ENCODE measurements around the gene HOGA1.
"Not testable (repeated sequence)": the region's sequence is repeated elsewhere in the genome, so short reads cannot be mapped to it uniquely, and the experiment has no call there.

HOGA1 gene

DNA sequence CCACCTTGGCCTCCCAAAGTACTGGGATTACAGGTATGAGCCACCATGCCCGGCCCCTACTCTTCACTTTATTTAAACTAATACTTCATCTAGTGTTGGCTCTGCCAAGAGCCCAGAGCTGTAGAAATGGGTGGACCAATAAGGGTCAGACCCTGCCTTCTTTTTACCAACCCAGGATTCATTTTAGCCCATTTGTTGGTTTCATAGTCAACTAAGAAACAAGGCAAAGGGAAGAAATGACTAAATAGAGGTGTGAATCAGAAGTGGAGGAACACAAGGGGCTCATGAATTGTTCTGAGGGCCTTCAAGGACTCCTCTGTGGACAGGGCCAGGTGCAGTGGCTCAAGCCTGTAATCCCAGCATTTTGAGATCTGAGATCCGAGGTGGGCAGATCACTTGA is 10.5 kb upstream of the HOGA1 start:
- Histone ChIP-seq H3K36me3 (replicated peaks; ENCODE audit: insufficient read depth, low read length) (no peaks in the 10 kb centered on the region), H3F3A (ENCODE audit: insufficient read depth, low read length) (no peaks in the 10 kb centered on the region), H3K9me2 (replicated peaks; ENCODE audit: insufficient read depth, low read length) (no peaks in the 10 kb centered on the region), H3K79me2 (ENCODE audit: low read length) (no peaks in the 10 kb centered on the region), H3K27me3 (replicated peaks; ENCODE audit: insufficient read depth, low read length) (no peaks in the 10 kb centered on the region), H2AFZ (ENCODE audit: low read length) (no peak overlapping the region), H3K27ac (ENCODE audit: low read length) (no peak overlapping the region), H4K20me1 (ENCODE audit: insufficient read depth, low read length) (no peaks in the 10 kb centered on the region), H3K4me3 (ENCODE audit: low read length) (no peak overlapping the region), H3K9me3 (replicated peaks; ENCODE audit: insufficient read depth, low read length) (no peaks in the 10 kb centered on the region), H3K4me2 (ENCODE audit: low read depth, low read length) (no peak overlapping the region), H3K9ac (ENCODE audit: low read length) (no peak overlapping the region), H3K4me1 (ENCODE audit: low read length) (no peaks in the 10 kb centered on the region)
- no peak for DNase-seq
- TF ChIP-seq, protein P1, sequence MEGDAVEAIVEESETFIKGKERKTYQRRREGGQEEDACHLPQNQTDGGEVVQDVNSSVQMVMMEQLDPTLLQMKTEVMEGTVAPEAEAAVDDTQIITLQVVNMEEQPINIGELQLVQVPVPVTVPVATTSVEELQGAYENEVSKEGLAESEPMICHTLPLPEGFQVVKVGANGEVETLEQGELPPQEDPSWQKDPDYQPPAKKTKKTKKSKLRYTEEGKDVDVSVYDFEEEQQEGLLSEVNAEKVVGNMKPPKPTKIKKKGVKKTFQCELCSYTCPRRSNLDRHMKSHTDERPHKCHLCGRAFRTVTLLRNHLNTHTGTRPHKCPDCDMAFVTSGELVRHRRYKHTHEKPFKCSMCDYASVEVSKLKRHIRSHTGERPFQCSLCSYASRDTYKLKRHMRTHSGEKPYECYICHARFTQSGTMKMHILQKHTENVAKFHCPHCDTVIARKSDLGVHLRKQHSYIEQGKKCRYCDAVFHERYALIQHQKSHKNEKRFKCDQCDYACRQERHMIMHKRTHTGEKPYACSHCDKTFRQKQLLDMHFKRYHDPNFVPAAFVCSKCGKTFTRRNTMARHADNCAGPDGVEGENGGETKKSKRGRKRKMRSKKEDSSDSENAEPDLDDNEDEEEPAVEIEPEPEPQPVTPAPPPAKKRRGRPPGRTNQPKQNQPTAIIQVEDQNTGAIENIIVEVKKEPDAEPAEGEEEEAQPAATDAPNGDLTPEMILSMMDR (IDR thresholded peaks at IDR 0.05; ENCODE audit: low read length) = no peak
- TF ChIP-seq EZH2phosphoT487 (IDR thresholded peaks at IDR 0.05; ENCODE audit: low read length) = no peak
- TF ChIP-seq EZH2 (optimal IDR thresholded peaks at IDR 0.05; ENCODE audit: low read depth, low read length) = no peak

DNA sequence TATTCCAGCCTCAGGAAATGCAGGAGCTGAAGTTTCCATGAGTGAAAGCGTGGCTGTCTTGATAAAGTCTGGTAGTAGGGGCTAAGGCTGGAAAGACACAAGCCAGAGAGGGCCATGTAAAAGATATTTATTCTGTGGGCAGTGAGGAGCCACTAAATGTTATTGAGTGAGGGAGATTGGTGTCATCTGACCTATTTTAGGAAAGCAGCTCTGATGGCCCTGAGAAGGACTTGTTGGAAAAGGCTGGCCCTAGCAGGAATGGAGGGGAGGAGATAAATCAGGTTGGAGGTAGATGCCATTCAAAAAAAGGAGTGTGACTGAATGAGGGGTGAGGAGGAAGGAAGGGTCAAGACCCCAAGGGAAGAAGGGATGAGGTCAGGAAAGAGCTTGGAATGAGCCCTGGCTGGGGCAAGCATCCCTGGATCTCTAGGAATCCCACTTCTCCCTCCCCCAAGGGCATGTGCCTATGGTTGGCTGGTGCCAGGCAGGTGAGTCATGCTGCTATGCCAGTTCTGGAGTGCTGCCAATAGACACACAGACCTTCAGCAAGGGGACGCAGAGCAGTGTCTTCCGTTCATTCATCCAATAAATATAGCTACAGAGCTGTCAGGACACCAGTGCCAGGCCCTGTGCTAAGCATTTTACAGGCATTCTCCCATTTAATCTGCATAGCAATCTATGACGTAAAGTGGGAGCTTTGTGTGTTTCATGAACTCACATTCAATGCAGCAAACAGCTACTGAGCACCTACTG is 9.6 kb upstream of the HOGA1 start:
- DNase-seq = no peak
- Histone ChIP-seq H3F3A (ENCODE audit: insufficient read depth, low read length) (no peaks in the 10 kb centered on the region), H3K9ac (ENCODE audit: low read length) (no peak overlapping the region), H3K79me2 (ENCODE audit: low read length) (no peaks in the 10 kb centered on the region), H3K36me3 (replicated peaks; ENCODE audit: insufficient read depth, low read length) (no peaks in the 10 kb centered on the region), H4K20me1 (ENCODE audit: insufficient read depth, low read length) (no peaks in the 10 kb centered on the region), H3K27ac (ENCODE audit: low read length) (no peak overlapping the region), H3K4me1 (ENCODE audit: low read length) (no peaks in the 10 kb centered on the region), H2AFZ (ENCODE audit: low read length) (no peak overlapping the region), H3K4me2 (ENCODE audit: low read depth, low read length) (no peak overlapping the region), H3K27me3 (replicated peaks; ENCODE audit: insufficient read depth, low read length) (no peaks in the 10 kb centered on the region), H3K4me3 (ENCODE audit: low read length) (no peak overlapping the region), H3K9me3 (replicated peaks; ENCODE audit: insufficient read depth, low read length) (no peaks in the 10 kb centered on the region), H3K9me2 (replicated peaks; ENCODE audit: insufficient read depth, low read length) (no peaks in the 10 kb centered on the region)
- TF ChIP-seq, protein P1 (IDR thresholded peaks at IDR 0.05; ENCODE audit: low read length) = no peak

DNA sequence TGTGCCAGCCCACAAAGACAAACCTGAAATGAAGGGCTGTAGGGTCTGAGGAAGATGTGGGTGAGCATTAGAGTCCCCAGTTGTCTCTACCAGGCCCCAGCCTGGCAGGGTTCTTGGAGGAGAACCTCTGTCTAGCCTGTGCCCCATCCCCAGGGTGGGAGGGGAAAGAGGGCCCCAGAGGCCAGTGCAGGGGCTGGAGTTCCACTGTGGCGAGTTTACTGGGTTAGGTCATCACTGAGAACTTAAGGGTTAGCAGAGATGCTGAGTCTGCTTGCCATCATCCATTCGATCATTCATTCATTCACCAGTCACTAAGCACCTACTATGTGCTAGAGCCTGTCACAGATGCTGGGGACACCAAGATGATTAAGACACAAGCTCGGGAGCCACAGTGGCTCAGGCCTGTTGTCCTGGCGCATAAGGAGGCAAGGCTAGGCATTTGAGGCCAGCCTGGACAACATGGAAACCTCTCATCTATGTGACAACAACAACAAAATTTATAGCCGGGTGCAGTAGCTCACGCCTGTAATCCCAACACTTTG is 9.0 kb upstream of the HOGA1 start:
- Histone ChIP-seq H4K20me1 (ENCODE audit: insufficient read depth, low read length) (no peaks in the 10 kb centered on the region), H3K4me2 (ENCODE audit: low read depth, low read length) (no peak overlapping the region), H3K4me1 (ENCODE audit: low read length) (no peaks in the 10 kb centered on the region), H3K9ac (ENCODE audit: low read length) (no peak overlapping the region), H3K27me3 (replicated peaks; ENCODE audit: insufficient read depth, low read length) (no peaks in the 10 kb centered on the region), H2AFZ (ENCODE audit: low read length) (no peak overlapping the region), H3F3A (ENCODE audit: insufficient read depth, low read length) (no peaks in the 10 kb centered on the region), H3K36me3 (replicated peaks; ENCODE audit: insufficient read depth, low read length) (no peaks in the 10 kb centered on the region), H3K4me3 (ENCODE audit: low read length) (no peak overlapping the region), H3K79me2 (ENCODE audit: low read length) (no peaks in the 10 kb centered on the region), H3K9me3 (replicated peaks; ENCODE audit: insufficient read depth, low read length) (no peaks in the 10 kb centered on the region), H3K9me2 (replicated peaks; ENCODE audit: insufficient read depth, low read length) (no peaks in the 10 kb centered on the region), H3K27ac (ENCODE audit: low read length) (no peak overlapping the region)
- no peak for TF ChIP-seq EZH2 (optimal IDR thresholded peaks at IDR 0.05; ENCODE audit: low read depth, low read length)
- TF ChIP-seq, protein P1 (IDR thresholded peaks at IDR 0.05; ENCODE audit: low read length) = no peak
- TF ChIP-seq EZH2phosphoT487 (IDR thresholded peaks at IDR 0.05; ENCODE audit: low read length) = no peak
- DNase-seq = no peak

DNA sequence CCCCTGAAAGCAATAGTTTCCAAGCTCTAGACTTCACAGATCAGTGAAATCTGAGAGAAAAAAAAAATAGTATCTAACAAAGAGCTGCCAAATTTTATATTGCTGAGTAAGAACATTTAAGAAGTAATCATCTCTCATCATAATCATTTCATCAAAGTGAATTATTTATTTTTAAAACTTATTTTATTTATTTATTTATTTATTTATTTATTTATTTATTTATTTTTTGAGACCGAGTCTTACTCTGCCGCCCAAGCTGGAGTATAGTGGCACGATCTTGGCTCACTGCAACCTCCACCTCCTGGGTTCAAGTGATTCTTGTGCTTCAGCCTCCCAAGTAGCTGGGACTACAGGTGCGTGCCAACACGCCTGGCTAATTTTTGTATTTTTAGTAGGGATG is 7.7 kb upstream of the HOGA1 start:
- not testable (repeated sequence) for H3K36me3 ChIP-seq (replicated peaks; ENCODE audit: insufficient read depth, low read length); H3K27me3 ChIP-seq (replicated peaks; ENCODE audit: insufficient read depth, low read length); H3K79me2 ChIP-seq (ENCODE audit: low read length); H3K4me1 ChIP-seq (ENCODE audit: low read length); H3K27ac ChIP-seq (ENCODE audit: low read length); H3K9me3 ChIP-seq (replicated peaks; ENCODE audit: insufficient read depth, low read length); H3K9ac ChIP-seq (ENCODE audit: low read length); H2AFZ ChIP-seq (ENCODE audit: low read length); H3K4me2 ChIP-seq (ENCODE audit: low read depth, low read length); DNase-seq; H3K4me3 ChIP-seq (ENCODE audit: low read length); H3F3A ChIP-seq (ENCODE audit: insufficient read depth, low read length); H4K20me1 ChIP-seq (ENCODE audit: insufficient read depth, low read length); H3K9me2 ChIP-seq (replicated peaks; ENCODE audit: insufficient read depth, low read length)
